ENCODE measurements around the gene LCORL.

LCORL gene

DNA sequence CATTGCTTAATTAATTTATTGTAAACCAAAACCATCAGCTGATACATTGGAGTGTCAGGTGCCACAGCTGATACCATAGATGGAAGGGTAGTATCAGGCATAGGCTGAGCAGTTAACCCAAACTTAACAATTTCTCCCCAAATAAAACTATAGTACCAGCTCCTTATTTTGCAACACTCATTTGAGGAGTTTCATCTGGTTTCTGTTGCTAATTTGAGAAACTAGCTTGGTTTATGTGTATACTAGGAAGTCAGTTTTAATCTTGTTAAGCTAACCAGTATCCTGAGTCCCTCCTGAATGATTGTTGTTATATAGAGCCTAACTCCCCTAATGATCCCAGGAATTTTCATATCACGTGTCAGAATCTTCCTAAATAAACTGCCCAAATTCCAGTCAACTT, 223.7 kb downstream of the LCORL start:
- TF ChIP-seq, protein P1, sequence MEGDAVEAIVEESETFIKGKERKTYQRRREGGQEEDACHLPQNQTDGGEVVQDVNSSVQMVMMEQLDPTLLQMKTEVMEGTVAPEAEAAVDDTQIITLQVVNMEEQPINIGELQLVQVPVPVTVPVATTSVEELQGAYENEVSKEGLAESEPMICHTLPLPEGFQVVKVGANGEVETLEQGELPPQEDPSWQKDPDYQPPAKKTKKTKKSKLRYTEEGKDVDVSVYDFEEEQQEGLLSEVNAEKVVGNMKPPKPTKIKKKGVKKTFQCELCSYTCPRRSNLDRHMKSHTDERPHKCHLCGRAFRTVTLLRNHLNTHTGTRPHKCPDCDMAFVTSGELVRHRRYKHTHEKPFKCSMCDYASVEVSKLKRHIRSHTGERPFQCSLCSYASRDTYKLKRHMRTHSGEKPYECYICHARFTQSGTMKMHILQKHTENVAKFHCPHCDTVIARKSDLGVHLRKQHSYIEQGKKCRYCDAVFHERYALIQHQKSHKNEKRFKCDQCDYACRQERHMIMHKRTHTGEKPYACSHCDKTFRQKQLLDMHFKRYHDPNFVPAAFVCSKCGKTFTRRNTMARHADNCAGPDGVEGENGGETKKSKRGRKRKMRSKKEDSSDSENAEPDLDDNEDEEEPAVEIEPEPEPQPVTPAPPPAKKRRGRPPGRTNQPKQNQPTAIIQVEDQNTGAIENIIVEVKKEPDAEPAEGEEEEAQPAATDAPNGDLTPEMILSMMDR (IDR thresholded peaks at IDR 0.05; ENCODE audit: low read depth, low read length), result no peak
- Histone ChIP-seq H3K9me3 (no peaks in the 10 kb centered on the region), H3K36me3 (peaks cover 26% of the 10 kb centered on the region), H3K4me3 (ENCODE audit: low read depth, low read length) (no peak overlapping the region), H3K27me3 (no peaks in the 10 kb centered on the region), H3K4me1 (no peaks in the 10 kb centered on the region)
- DNase-seq, result no peak

DNA sequence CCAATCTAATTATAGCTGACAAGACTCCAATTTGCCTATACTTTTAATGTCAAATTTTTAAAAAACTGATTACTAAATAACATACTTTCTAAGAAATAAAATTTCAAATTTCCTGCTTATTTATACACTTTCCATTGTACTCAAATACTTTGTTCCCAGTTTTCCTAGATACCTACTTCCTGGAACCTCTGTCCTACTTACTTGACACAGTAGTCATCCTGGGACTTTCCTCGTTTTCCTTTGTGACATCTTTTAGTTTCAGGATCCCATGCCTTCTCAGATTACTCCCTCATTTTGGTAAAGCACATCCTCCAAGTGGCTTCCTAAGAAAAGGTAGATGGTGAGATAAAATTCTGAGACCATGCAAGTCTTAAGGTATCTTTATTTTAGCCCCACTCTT, 226.8 kb downstream of the LCORL start:
- Histone ChIP-seq H3K36me3 (peaks cover 12% of the 10 kb centered on the region), H3K4me1 (no peaks in the 10 kb centered on the region), H3K9me3 (no peaks in the 10 kb centered on the region), H3K27me3 (no peaks in the 10 kb centered on the region), H3K4me3 (ENCODE audit: low read depth, low read length) (no peak overlapping the region)
- DNase-seq, result no peak
- TF ChIP-seq, protein P1 (IDR thresholded peaks at IDR 0.05; ENCODE audit: low read depth, low read length), result no peak
